Suppressor macrophage (primary cell): ENCODE data around the gene ZNF423.

Experiments used
- DNase-seq, 4 experiments: peaks; one replicate each; pipeline ENCODE4 v3.0.0-alpha.2; 2020 to 2022

ZNF423 gene

DNA sequence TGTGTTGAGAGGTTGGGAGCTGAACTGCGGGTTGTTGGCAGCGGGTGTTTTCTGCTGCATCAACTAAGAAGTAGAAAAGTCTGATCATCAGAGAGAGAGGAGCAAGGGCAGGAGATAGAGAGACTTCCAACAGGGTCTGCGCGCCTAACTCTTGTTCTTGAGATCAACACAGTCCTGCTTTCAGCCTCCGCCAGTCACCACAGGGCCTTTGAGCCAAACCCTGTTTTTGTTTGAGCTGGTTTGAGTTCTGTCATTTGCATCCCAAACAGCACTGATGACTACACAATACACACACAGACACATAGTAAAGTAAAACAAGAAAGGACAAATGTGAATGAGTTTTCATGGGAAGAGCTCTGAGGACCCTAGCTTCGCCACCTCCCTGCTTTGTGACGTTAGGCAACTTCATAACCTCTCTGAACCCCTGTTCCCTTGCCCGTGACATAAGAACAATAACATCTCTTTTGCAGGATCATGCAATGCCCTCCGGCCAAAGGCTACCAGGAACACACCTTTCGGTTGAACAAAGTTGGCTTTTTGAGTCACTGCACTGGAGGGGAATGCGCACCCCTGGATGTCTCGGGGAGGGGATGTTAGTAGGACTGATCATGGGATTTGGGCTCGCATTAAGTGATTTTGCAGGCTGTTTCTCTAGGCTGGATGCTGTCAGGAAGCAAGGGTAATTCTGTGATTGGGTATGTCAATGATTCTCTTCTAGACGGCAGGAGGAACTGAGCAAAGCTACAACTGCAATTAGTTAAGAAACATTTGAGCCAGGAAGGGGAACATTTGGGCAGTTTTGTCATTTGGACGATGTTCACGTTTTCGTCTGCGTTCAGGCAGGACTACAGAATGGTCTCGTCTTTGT, 390.0 kb downstream of the ZNF423 start:
- DNase-seq = no peak

DNA sequence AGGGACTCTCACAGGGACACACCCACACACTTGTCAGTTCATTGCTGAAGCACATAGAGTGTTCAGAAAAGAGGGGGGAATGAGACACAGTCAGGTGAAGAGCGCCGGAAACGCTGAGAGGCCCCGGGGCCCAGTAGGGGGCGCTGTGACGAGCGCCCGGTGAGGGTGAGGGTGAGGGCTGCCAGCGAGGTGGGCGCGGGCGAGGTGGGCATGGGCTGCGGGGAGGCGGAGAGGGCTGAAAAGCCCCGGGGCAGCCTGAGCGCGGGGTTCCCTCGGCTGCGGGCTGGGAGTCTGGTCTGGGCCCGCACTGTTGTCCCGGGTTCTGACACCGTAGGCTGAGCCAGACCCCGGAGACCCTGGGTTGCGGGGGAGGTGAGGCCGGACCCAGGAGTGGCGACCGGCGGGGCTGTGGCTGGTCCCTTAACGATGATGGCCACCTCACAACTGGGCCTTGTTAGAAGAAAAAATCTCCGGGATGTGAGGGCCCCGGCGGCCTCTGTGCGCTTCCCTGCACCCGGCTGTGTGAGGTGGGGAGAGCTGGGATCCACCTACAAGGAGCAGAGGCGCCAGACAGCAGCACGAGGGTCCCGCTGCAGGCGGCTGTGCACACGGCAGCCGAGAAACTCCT, 390.9 kb downstream of the ZNF423 start:
- DNase-seq = no peak

DNA sequence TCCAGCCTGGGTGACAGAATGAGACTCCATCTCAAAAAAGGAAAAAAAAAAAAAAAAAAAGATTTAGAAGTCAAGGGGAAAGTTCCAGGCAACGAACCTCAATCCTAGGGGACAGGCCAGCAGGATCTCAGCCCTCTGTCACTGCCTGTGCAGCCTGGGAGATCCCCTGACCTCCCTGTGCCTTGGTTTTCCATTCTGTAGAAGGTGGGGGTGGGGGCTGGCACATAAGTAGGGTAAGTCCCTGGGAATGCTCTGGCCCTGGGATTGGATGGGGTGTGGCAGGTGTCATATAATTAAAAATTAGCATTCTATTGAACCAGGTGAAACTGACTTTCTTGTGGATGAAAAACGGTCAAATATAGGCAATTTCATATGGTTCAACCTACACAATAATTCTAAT, 391.8 kb downstream of the ZNF423 start:
- DNase-seq = no peak

DNA sequence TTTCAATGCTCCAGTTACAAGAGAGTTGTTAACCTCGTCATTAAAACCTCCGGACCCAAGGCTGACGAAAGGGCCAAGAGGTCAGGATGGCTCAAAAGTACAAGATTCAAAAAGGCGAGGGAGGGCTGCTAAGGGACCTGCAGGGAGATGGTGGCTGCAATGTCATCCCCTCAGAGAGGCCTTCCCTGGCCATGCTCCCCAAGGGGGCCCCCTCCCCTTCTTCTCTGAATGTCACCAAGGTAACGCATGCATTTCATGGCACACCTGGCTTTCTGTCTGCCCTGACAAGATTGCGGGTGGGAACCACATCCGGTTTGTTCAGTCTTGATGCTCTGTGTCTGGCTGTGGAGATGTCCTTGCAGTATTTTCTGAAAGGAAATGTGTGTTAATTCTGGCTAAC, 392.4 kb downstream of the ZNF423 start:
- DNase-seq = no peak

DNA sequence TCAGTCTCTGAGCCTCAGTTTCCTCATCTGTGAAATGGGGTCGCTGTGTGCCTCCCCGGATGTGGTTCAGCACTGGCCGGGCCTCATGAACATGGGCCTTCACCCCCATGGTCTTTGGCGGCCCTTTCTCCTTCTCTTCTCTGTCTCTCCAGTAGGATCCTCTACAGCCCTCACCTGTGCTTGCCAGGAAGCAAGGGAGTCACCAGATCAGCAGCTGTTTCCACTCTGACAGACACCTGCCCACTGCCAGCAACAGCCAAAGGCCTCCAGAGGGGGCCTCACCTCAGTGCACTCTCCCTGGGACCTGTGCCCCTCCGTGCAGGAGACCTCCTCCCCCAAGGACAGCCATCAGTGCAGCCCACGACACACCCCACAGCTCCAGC, 392.9 kb downstream of the ZNF423 start:
- no peak for DNase-seq

DNA sequence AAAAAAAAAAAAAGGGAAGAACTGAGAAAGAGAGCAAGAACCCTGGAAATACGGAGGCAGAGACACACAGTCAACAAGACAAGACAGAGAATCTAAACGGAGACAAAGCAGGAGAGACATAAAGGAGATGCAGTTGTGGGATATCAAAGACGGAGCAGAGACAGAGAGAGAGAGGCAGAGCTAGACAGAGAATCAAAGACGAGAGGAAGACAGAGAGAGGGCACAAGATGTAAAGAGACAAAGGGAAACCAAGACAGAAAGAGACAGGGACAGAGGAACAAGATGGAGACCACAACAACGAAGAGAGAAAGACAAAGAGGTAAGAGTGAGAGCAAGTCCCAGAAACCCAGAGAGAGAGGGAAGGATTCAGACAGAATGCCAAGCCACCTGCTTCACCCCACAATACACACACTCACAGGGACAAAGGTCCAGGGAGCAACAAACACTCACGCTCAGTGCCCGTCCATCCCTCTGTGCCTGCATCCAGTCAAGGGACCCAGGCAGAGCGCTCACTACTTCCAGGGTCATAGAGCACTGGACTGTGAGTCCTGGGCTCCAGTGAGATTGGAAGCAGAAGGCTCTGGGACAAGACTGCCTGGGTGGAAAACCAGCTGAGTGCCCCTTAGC, 393.4 kb downstream of the ZNF423 start:
- no peak for DNase-seq

DNA sequence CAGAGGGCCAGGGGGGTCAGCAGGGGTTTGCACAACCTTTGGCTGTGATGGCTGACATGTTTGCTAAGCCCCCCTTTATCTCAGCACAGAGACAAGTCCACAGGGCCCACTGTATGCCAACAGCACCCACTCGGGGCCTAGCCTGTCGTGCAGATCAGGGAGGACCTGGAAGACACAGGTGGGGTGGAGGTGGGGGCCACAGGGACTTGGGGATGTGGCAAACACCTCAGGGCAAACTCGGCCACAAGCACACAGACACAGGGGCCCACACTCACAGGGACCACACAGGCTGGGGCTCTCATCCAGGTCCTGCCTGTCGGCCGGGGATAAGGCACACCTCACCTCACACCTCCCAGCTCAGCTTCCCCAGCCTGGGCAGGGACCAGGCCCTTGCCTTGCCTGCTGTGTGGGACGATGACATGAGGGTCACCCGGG, 394.4 kb downstream of the ZNF423 start:
- no peak for DNase-seq

DNA sequence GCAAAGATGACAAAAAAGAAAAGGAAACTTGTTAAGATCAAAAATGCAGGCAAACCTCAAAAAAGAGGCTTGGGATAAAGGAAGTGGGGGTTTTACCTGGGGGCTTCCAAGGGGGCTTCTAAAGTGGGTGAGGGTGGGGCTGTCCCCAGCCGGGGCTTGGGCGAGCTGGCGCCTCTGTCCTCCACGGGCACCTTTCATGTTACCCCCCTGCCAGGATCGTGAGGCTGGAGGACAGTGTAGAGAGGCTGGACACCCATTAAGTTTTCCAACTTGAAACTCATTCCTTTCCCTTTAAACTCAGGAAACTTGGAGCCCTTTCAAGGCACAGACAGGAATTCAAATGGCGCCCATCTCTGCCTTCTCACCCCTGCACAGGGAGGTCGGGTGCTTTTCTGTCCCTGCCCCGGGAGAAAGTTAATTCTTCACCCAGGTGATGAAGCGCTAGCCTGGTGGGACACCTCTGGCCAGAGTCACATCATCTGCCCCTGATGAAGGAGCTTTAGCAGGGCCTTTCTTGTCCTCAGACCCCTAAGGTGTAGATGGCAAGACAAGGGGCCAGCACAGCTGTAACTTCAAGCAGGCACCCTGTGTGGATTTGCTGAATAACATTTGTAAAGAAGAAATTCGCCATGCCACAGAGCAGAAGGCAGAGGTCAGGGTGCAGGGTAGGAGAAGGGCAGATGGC, 395.0 kb downstream of the ZNF423 start:
- no peak for DNase-seq

DNA sequence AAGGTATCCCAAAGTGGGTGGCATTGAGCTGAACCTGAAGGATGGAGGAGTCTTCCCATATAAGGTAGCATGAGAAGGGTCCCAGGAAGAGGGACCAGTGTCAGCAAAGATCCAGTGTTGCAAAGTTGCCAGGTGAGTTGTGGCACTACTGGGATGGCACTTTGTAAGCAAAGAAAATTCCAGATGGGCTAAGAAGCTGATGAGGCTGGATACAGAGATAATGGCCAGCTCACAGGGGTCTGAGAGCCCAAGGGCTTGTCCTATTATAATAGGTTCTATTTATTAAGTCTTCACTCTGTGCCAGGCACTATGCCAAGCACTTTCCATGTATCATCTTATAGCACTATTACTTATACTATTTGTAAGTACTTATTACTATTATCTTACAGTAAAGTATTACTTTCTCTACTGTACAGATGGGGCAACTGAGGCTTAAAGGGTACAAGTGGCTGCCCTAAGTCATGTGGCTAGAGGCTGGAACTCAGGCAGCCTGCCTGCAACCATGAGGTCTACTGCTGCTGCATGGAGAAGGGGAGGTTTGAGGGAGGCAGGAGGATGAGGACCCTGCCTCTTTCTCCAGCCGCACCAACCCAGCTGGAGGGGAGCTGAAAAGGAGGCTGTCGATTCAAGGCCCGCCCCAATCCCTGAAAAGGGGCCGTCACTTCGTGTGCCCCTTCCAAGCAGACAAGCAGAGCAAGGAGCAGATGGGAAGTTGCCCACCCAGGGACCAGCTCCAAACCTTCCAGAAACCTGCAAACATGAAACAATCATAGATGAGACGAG, 395.8 kb downstream of the ZNF423 start:
- no peak for DNase-seq

DNA sequence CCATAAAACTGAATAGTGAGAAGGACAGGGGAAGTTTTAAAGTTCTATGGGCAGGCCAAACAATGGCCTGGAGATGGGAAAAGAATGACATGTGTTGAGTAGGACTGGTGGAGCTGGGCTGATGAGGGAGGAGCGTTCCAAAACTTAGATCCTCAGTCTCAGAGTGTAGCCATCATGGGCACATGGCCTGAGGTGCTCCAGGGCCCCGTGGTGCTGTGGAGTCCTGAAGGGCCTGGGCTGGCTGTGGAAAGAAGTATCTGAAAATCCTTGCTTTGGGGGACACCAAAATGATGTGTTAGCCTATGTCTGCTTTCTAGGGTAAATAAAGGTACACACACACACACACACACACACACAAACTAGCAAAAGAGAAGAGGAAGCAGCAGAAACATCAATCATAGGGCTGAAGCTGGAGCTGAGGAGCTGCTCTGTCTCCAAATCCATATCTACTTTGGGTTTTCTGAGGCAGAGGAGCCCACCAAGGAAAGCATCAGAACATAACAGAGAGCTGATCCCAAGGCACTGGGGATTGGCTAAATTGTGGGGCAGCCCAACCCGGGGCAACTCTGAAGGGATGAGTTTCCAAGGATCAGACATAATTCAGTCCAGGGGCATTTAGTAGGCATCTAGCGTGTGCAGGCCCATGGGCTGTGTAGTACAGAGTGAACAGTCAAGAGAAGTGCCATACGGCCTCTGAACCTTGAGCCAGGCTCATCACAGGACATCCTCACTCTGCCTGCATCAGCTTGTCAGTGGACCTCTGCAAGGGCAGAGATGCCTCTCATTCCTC, 397.1 kb downstream of the ZNF423 start:
- DNase-seq = no peak

DNA sequence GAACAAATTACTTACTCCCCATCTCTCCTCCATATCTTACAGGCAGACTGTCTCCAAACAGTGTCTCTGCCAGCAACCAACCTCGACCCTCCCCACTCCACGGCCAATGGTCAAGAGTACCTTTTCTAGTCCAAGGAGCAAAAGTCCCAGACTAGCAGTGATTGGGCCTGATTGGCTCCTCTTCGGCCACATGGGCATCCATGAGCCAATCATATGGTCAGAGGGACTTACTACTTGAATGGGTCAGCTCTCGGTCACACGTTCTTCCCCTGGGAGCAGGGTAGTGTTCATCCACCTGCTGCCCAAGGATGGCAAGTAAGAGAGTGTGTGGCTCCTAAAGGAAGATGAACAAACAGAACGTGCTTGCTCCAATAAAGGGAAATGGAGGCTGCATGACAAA, 397.7 kb downstream of the ZNF423 start:
- DNase-seq = no peak

DNA sequence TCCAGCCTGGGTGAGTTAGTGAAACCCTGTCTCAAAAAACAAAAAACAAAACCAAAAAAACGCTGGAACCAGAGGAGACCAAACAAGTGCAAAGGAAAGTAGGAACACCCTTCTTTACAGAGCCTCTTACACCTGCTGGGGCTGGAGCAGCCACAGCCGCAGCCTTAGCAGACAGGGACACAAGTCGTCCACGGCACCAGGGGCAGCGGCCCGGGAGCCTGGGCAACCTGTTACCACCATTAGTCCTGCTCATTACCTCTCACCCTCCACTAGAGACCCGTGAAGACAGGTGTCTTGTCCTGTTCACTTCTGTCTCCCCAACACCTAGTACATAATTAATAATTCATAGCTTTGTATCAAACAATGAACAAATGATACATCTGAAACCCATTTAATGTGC, 398.7 kb downstream of the ZNF423 start:
- DNase-seq = no peak

DNA sequence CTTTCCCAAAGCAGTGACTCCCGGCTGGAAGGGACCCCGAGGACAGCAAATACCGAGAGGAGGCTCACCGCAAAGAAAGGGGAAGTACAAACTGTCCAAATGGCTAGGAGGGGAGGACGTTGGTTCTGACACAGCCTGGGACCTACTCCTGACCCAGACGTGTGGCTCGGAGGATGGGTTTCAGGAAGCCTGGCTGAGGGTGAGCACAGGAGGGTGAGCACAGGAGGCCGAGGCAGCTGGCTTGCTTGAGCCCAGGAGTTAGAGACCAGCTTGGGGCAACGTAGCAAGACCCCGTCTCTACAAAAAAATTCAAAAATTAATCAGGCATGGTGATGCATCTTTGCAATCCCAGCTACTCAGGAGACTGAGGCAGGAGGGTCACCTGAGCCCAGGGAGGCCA, 399.1 kb downstream of the ZNF423 start:
- DNase-seq = no peak

DNA sequence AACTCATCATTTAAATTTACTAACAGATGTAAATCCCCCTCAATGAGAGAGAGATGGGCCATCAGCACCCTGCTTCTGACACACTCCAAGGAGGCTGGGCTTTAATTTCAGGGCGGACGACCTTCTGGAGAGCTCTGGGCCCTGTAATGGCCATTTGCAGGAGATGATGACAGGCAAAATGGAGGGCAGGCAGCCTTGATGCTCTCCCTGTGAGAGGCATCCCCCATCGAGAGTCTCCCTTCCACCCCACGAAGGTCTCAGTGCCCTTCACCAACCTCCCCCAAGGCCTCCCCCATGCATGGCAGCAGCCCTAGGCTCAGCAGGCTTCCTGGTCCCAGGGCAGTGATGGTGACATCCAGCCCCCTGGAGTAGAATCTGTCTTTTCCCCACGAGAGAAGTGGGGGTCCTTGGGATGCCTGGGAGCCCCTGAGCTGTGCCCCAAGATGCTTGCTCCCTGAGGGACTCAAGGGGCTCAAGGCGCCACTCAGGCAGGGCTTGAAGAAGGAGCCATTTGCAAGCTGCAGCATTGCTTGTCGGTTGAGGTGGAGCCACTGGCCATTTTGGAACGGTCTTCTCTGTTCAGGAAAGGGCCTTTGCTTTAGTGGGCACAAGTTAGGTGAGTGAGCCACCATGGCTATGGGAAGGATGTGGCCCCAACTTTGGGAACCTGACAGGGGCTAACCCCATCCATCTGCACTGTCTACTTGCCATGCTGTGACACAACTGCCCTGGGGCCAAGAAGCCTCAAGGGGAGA, 399.7 kb downstream of the ZNF423 start:
- no peak for DNase-seq

DNA sequence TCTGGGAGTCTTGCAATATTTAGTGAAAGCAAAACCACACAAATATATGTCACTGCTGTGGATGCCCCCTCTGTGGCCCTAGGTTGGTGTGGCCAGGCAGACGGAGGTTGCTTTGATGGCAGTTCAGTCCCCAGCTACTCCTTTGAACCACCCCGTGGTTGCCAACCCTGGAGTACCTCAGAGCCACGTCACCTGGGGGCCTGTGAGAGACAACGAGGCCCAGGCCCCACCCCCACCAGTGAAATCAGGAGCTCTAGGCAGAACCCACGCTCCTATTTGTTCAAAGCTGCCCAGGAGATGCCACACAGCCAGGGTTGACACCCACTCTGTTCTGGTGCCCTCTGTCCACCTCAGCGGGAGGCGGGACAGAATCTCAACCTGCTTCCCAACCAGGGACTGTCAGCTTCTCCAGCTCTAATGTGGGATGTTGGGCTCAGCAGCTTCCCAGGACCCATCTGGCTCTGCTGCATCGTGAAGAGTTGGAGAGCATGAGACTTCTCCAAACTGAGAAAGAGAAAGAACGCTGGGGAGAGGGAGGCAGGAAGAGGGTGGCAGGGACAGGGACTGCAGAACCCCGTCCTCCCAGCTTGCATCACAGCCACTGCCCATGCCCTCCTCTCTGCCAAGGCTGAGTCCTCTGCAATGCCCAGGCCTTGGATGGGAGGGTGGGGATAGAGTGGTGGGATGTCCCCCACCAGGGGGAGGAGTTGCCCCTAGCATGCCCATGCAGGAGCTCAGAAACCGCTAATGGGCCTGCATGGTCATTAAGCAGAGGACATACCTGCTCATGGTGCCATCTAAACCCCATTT, 400.5 kb downstream of the ZNF423 start:
- DNase-seq = no peak

DNA sequence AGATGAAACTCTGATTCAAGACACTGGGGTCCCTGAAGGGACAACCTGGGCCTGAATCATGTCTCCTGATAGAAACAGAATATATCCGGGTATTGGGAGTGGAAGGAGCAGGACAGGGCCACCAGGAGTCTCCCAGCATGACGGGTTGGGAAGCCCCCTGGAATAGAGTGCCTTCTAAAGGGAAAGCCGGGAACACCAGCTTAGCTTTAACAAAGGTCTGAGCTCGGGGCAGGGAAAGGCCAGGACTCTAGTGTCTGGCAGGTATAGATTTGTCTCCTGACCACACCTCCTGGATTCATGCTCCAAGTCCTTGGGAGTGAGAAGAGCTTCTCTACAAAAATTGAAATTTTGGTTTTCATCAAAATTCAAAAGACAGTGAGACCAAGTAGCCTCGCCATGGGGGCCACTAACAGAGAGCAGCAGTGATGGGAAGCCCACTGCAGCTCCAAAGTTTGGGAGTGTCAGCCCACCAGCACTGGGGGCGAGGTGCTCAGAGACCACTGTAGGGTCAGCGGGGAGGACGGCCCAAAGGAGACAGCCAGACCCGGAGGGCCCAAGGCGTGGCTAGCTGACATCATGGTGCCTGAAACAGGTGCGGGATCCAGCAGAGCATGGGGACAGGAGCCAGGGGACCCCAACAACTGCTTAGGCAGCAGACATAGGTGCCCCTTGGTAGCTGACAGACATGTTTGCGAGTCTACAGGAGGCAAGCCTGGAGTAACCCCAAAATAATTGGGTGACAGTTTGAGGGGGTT, 401.3 kb downstream of the ZNF423 start:
- no peak for DNase-seq

DNA sequence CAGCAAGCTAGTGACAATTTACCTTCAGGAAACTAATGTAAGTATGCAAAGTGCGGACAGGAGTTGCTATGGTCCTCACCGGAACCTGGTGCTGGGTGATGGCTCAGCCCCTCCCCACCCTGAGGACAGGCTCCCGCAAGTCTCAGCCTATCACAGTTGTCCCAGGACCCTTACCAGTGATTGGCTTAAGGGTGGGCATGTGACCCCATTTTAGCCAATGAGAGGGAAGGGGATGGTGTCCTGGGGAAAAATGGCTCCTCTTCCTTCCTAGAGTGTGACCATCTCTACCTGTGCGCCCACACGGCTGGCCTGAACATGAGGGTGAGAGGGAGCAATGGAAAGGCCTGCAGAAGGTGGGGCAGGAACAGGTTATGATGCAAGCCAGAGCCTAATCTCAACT, 401.9 kb downstream of the ZNF423 start:
- no peak for DNase-seq

DNA sequence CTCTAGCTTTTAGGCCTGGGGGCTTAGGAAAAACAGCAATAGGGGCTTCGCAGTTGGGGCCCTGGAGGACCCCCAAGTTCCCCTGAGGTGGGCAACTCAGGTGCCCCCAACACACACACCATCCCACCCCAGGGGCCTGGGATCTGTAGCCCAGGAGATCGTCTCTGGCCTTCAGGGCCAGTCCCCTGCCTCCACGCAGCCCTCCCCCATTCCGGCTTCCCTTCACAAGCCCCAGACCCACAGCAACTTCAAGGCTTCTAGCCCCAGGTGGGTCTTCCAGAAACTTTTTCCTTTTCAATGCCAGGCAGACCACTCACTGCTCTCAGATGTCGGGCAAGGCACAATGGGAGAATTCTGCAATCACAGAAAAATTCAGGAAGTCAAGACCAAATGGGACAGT, 402.9 kb downstream of the ZNF423 start:
- DNase-seq = no peak

DNA sequence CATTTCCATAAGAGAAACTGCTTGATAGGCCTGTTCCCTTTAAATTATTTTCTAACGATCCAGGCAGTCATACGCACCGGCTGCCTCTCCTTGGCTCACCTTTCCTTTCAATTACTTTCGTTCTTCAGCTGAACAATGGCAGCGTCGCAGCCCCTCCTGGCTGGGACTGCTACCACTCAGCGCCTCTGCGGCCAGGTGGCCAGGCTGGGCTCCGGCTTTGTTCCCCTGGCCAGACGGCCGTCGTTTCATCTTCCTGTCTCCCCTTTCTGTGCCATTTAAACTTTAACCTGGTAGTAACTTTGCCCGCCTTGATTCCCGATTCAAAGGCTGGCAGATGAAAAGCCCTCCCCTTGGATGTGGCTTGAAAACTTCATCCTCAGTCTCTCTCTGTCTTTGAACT, 403.3 kb downstream of the ZNF423 start:
- DNase-seq = no peak
